Neuronal stem cell (in vitro differentiated cells): Measurements from ENCODE around the gene CREB3L1.

Experiments used
- DNase-seq: peaks from one replicate; pipeline ENCODE4 v3.0.0-alpha.2; 2013; ENCODE audit warnings: low spot score
- H2AFZ ChIP-seq: one replicate; pipeline ENCODE4 v1.6.1; 2013; ENCODE audit warnings: mild to moderate bottlenecking, low read length, inconsistent platforms
- H2AK5ac ChIP-seq: 2 replicates; pipeline ENCODE4 v1.6.1; 2013; ENCODE audit warnings: low read depth, mild to moderate bottlenecking, inconsistent platforms, low read length, moderate library complexity, mixed read lengths
- H2BK120ac ChIP-seq: 2 replicates; pipeline ENCODE4 v1.6.1; 2013; ENCODE audit warnings: low read depth, mild to moderate bottlenecking, inconsistent platforms, low read length, moderate library complexity, mixed read lengths
- H2BK12ac ChIP-seq: one replicate; pipeline ENCODE4 v1.6.1; 2013; ENCODE audit warnings: low read length, inconsistent platforms
- H2BK15ac ChIP-seq: 2 replicates; pipeline ENCODE4 v1.6.1; 2013; ENCODE audit warnings: mild to moderate bottlenecking, low read length, inconsistent platforms, mixed read lengths
- H2BK5ac ChIP-seq: one replicate; pipeline ENCODE4 v1.6.1; 2013; ENCODE audit warnings: inconsistent platforms, mild to moderate bottlenecking, low read length, moderate library complexity
- H3K14ac ChIP-seq: one replicate; pipeline ENCODE4 v1.6.1; 2013; ENCODE audit warnings: low read length, inconsistent platforms
- H3K18ac ChIP-seq: 2 replicates; pipeline ENCODE4 v1.6.1; 2013; ENCODE audit warnings: low read length, inconsistent platforms
- H3K23ac ChIP-seq: 2 replicates; pipeline ENCODE4 v1.6.1; 2013; ENCODE audit warnings: low read depth, mild to moderate bottlenecking, mixed read lengths, low read length, inconsistent platforms; ENCODE audit not compliant: poor library complexity
- H3K27ac ChIP-seq: replicated peaks from 3 replicates; pipeline ENCODE4 v1.5.1; 2013; ENCODE audit warnings: low read length, inconsistent platforms
- H3K27me3 ChIP-seq, 3 experiments: 2 replicates each; pipeline ENCODE4 v1.6.1; 2013; ENCODE audit warnings: low read length in 3 of 3, mild to moderate bottlenecking in 2 of 3, inconsistent platforms in 1 of 3, low read depth in 1 of 3, mixed read lengths in 1 of 3, moderate library complexity in 1 of 3; ENCODE audit not compliant: control insufficient read depth in 3 of 3, insufficient read depth in 3 of 3
- H3K36me3 ChIP-seq, 2 donors: replicated peaks in 1 of 2; 2 replicates each; pipeline ENCODE4 v1.6.1; 2013; ENCODE audit warnings: low read length in 2 of 2; ENCODE audit not compliant: control insufficient read depth in 2 of 2, insufficient read depth in 2 of 2
- H3K4ac ChIP-seq: 2 replicates; pipeline ENCODE4 v1.6.1; 2013; ENCODE audit warnings: inconsistent platforms, mild to moderate bottlenecking, low read length, moderate library complexity
- H3K4me1 ChIP-seq, 2 donors: 1 replicate in 1 of 2; 2 replicates in 1 of 2; pipeline ENCODE4 v1.6.1; 2013; ENCODE audit warnings: low read length in 2 of 2, low read depth in 1 of 2; ENCODE audit not compliant: control insufficient read depth in 2 of 2, insufficient read depth in 1 of 2
- H3K4me2 ChIP-seq: one replicate; pipeline ENCODE4 v1.6.1; 2013; ENCODE audit warnings: mild to moderate bottlenecking, low read length, inconsistent platforms; ENCODE audit not compliant: insufficient read depth, poor library complexity, severe bottlenecking
- H3K4me3 ChIP-seq, 2 donors: 2 replicates each; pipeline ENCODE4 v1.5.1; 2013; ENCODE audit warnings: low read length in 2 of 2, mild to moderate bottlenecking in 2 of 2, inconsistent platforms in 1 of 2, moderate library complexity in 1 of 2
- H3K79me1 ChIP-seq: one replicate; pipeline ENCODE4 v1.6.1; 2013; ENCODE audit warnings: low read depth, mild to moderate bottlenecking, inconsistent platforms, low read length, moderate library complexity
- H3K9ac ChIP-seq: one replicate; pipeline ENCODE4 v1.6.1; 2013; ENCODE audit warnings: mild to moderate bottlenecking, low read depth, low read length, inconsistent platforms; ENCODE audit not compliant: poor library complexity
- H3K9me3 ChIP-seq, 2 donors: replicated peaks in 1 of 2; 2 replicates each; pipeline versions ENCODE3 to v1.6.1; 2013; ENCODE audit warnings: low read length in 2 of 2, mild to moderate bottlenecking in 2 of 2, inconsistent platforms in 1 of 2, low read depth in 1 of 2, mixed read lengths in 1 of 2, moderate library complexity in 1 of 2; ENCODE audit not compliant: control insufficient read depth in 2 of 2, insufficient read depth in 1 of 2
- H4K8ac ChIP-seq: one replicate; pipeline ENCODE4 v1.6.1; 2013; ENCODE audit warnings: low read depth, mild to moderate bottlenecking, inconsistent platforms, low read length, moderate library complexity
- H4K91ac ChIP-seq: one replicate; pipeline ENCODE4 v1.6.1; 2013; ENCODE audit warnings: low read length, low read depth, mild to moderate bottlenecking, inconsistent platforms; ENCODE audit not compliant: poor library complexity
- WGBS, 2 donors: extraction: QIAGEN DNeasy Blood & Tissue Kit; methylation state at CpG; one replicate each; pipeline ENCODE4 v1.1.7; 2013; ENCODE audit warnings: missing lambda C conversion rate in 2 of 2, mixed read lengths in 1 of 2; ENCODE audit not compliant: insufficient read length in 2 of 2, insufficient replicate concordance in 1 of 2; ENCODE audit errors: extremely low coverage in 2 of 2; 5-methylcytosine and 5-hydroxymethylcytosine counted together

The CREB3L1 gene

DNA sequence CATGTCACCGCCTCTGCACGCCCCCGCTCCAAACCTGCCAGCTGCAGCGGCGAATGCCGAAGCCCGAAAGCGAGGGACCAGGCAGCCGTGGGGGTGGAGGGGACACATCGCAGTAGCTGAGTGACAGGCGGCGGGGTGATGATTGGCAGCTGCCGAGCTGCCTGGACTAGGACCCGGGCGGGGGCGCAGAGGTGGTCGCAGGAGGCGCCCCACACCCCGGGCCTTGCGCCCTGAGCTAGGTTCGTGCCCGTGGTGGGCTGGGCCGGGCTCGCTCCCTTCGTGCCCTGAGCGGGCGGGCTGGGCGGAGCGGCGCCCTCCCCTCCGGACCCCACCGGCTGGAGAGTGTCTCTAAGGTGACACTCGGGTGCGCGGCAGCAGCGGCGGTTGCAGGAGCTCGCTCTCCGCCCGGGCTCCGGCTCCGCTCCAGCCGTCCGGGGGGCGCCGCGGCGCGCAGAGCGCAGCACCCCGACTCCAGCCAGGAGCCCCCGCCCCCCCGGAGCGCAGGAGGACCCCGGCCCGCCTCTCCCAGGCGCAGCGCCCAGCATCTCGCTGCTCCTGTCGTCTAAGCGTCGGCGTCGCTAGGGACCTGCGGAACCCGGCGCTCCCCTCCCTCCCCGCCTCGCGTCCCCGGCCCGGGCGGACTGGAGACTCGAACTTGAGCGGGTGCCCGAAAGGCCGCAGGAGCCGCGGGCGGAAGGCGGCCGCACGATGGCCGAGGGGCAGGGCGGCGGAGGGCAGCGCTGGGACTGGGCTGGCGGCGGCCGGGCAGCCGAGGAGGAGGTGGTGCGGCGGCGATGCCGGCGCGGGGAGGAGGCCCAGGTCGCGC is 55.3 kb downstream of the CREB3L1 start:
- H2BK15ac ChIP-seq, result peak overlapping the region; percentile 76

GRCh38 chr11:46333394-46333947 is 56.0 kb downstream of the CREB3L1 start:
- no CpG with 5 or more reads among the region's 25 CpGs for WGBS, 2 donors
- no peak overlapping the region for H2BK120ac ChIP-seq
- peak overlapping the region; percentile 76 for H2BK15ac ChIP-seq
- no peak overlapping the region for H4K91ac ChIP-seq
- no peaks in the 10 kb centered on the region for H3K9me3 ChIP-seq
- peak overlapping the region; percentile 92 for H3K9ac ChIP-seq
- H3K23ac ChIP-seq, result peak overlapping the region; percentile 69
- peak overlapping the region; percentile 48 to 81 for H3K4me3 ChIP-seq
- no peak overlapping the region for H4K8ac ChIP-seq
- no peak overlapping the region for H3K27ac ChIP-seq
- peaks cover 39% of the 10 kb centered on the region in 2 donors for H3K4me1 ChIP-seq
- H2AFZ ChIP-seq, result peak overlapping the region; percentile 90
- peak overlapping the region; percentile 96 for H3K18ac ChIP-seq
- peak overlapping the region; percentile 73 for H2AK5ac ChIP-seq
- DNase-seq, result no peak
- peak overlapping the region; percentile 90 for H3K4me2 ChIP-seq
- peaks cover 0 to 30% (median 11%) of the 10 kb centered on the region in 3 experiments for H3K27me3 ChIP-seq
- H2BK12ac ChIP-seq, result peak overlapping the region; percentile 11
- no peaks in the 10 kb centered on the region for H3K79me1 ChIP-seq
- no peaks in the 10 kb centered on the region for H3K36me3 ChIP-seq
- H3K4ac ChIP-seq, result no peak overlapping the region
- no peak overlapping the region for H2BK5ac ChIP-seq
- H3K14ac ChIP-seq, result peak overlapping the region; percentile 56

More for the DNA sequence above, 55.3 kb downstream of the CREB3L1 start:
- peak overlapping the region; percentile 90 for H2AFZ ChIP-seq
- H4K91ac ChIP-seq, result no peak overlapping the region
- peaks cover 35 to 38% of the 10 kb centered on the region in 2 donors for H3K4me1 ChIP-seq
- peak overlapping the region; percentile 96 for H3K18ac ChIP-seq
- H2AK5ac ChIP-seq, result peak overlapping the region; percentile 16
- no peaks in the 10 kb centered on the region for H3K9me3 ChIP-seq
- no peak for DNase-seq
- peak overlapping the region; percentile 90 for H3K4me2 ChIP-seq
- no peak overlapping the region for H3K27ac ChIP-seq
- H4K8ac ChIP-seq, result no peak overlapping the region
- peak overlapping the region; percentile 48 to 81 for H3K4me3 ChIP-seq
- no CpG with 5 or more reads among the region's 99 CpGs for WGBS, 2 donors
- H3K9ac ChIP-seq, result peak overlapping the region; percentile 92
- H3K23ac ChIP-seq, result peak overlapping the region; percentile 69
- peak overlapping the region; percentile 56 for H3K14ac ChIP-seq
- no peak overlapping the region for H3K4ac ChIP-seq
- H2BK120ac ChIP-seq, result no peak overlapping the region
- no peaks in the 10 kb centered on the region for H3K36me3 ChIP-seq
- H2BK5ac ChIP-seq, result no peak overlapping the region
- peaks cover 0 to 30% (median 11%) of the 10 kb centered on the region in 3 experiments for H3K27me3 ChIP-seq
- peak overlapping the region; percentile 66 for H2BK12ac ChIP-seq
- no peaks in the 10 kb centered on the region for H3K79me1 ChIP-seq

DNA sequence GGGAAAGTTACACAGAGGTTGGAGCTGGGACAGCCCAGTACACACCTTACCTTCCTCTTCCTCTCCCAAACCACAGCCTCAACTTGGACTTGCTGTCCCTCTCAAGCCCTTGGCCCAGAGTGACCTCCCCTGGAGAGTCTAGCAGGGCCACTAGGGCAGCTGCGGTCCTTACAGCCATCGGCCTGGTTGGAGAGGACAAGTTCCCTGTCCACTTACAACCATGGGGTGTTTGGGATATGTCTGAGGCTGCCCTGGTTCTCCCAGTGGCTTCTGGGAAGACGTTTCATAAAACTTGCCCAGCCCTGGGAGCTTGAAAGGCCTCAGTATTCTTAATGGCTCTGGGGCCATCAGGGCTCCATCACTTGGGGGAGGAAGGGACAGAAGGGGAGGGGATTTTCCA is 56.7 kb downstream of the CREB3L1 start:
- H2BK120ac ChIP-seq, result no peak overlapping the region
- no peak overlapping the region for H3K27ac ChIP-seq
- H3K79me1 ChIP-seq, result no peaks in the 10 kb centered on the region
- H3K4ac ChIP-seq, result no peak overlapping the region
- H3K4me2 ChIP-seq, result no peak overlapping the region
- H3K9ac ChIP-seq, result no peak overlapping the region
- H3K23ac ChIP-seq, result no peak overlapping the region
- H3K27me3 ChIP-seq, result peaks cover 0 to 30% (median 11%) of the 10 kb centered on the region in 3 experiments
- H2AFZ ChIP-seq, result no peak overlapping the region
- no peaks in the 10 kb centered on the region for H3K36me3 ChIP-seq
- WGBS, 2 donors, result no CpG with 5 or more reads among the region's 3 CpGs
- H4K8ac ChIP-seq, result no peak overlapping the region
- H3K4me1 ChIP-seq, result peaks cover 44 to 46% of the 10 kb centered on the region in 2 donors
- no peak overlapping the region for H3K14ac ChIP-seq
- no peak overlapping the region for H4K91ac ChIP-seq
- no peak overlapping the region for H3K4me3 ChIP-seq
- no peaks in the 10 kb centered on the region for H3K9me3 ChIP-seq
- no peak overlapping the region for H3K18ac ChIP-seq
- H2BK15ac ChIP-seq, result peak overlapping the region; percentile 76
- DNase-seq, result no peak
- H2BK5ac ChIP-seq, result no peak overlapping the region
- peak overlapping the region; percentile 73 for H2AK5ac ChIP-seq
- peak overlapping the region; percentile 11 for H2BK12ac ChIP-seq

- WGBS, 2 donors, result no CpG with 5 or more reads among the region's 6 CpGs
- Histone ChIP-seq H2BK15ac (no peak overlapping the region), H3K27ac (no peak overlapping the region), H2BK5ac (no peak overlapping the region), H4K8ac (no peak overlapping the region), H2AFZ (peak overlapping the region; percentile 72), H3K4me1 (peaks cover 45 to 47% of the 10 kb centered on the region in 2 donors), H3K79me1 (no peaks in the 10 kb centered on the region), H3K23ac (no peak overlapping the region), H3K4me2 (no peak overlapping the region), H3K4ac (no peak overlapping the region), H3K18ac (no peak overlapping the region), H2BK120ac (no peak overlapping the region), H4K91ac (no peak overlapping the region), H2BK12ac (peak overlapping the region; percentile 8), H3K27me3 (peaks cover 0 to 30% (median 11%) of the 10 kb centered on the region in 3 experiments), H3K9me3 (no peaks in the 10 kb centered on the region), H3K9ac (no peak overlapping the region), H3K4me3 (no peak overlapping the region), H2AK5ac (peak overlapping the region; percentile 8), H3K14ac (no peak overlapping the region), H3K36me3 (no peaks in the 10 kb centered on the region)
- no peak for DNase-seq
Observed at GRCh38 chr11:46335271-46335670, 57.8 kb downstream of the CREB3L1 start.
